ENCODE results near the gene CPSF7.

GRCh38 chr11:61401173-61401572, 28.6 kb downstream of the CPSF7 start:
- TF ChIP-seq CTCF (conservative IDR thresholded peaks at IDR 0.05) = no peak
- TF ChIP-seq EZH2 (IDR thresholded peaks at IDR 0.05; ENCODE audit: low read depth) = no peak
